Activated CD8-positive, alpha-beta memory T cell treated with anti-CD3 and anti-CD28 coated beads for 48 hours (primary cell): ENCODE data around the gene RXFP3.
"Not testable (repeated sequence)": the region's sequence is repeated elsewhere in the genome, so short reads cannot be mapped to it uniquely, and the experiment has no call there.

Experiments used
- DNase-seq, 3 experiments: peaks; one replicate each; pipeline ENCODE4 v3.0.0-alpha.2; 2020; ENCODE audit warnings: low read depth in 2 of 3, low spot score in 2 of 3

The RXFP3 gene

GRCh38 chr5:33934176-33934575 lies 2.0 kb upstream of the RXFP3 start:
- DNase-seq: no peak

- peak; percentile 20 to 25 (median 25) for DNase-seq
These were observed 194 bp upstream of the RXFP3 start for GRCh38 chr5:33936004-33936380.

GRCh38 chr5:33937017-33937706 lies 976 bp downstream of the RXFP3 start:
- no peak for DNase-seq

- DNase-seq: no peak
These were observed 1.7 kb downstream of the RXFP3 start for GRCh38 chr5:33937707-33938506.

GRCh38 chr5:33938507-33938796 lies 2.3 kb downstream of the RXFP3 start:
- DNase-seq: no peak

GRCh38 chr5:33938881-33939280 lies 2.7 kb downstream of the RXFP3 start:
- no peak for DNase-seq

- no peak for DNase-seq
These were observed 3.5 kb downstream of the RXFP3 start for GRCh38 chr5:33939556-33940262.

- DNase-seq: no peak
These were observed 4.9 kb downstream of the RXFP3 start for GRCh38 chr5:33941090-33941489.

- no peak for DNase-seq
These were observed 8.5 kb downstream of the RXFP3 start for GRCh38 chr5:33944543-33945132.

GRCh38 chr5:33952175-33952574 lies 16.0 kb downstream of the RXFP3 start:
- DNase-seq: not testable (repeated sequence)

GRCh38 chr5:33957577-33958150 lies 21.5 kb downstream of the RXFP3 start:
- DNase-seq: no peak

- no peak for DNase-seq
These were observed 22.0 kb downstream of the RXFP3 start for GRCh38 chr5:33958176-33958575.

- no peak for DNase-seq
These were observed 28.0 kb downstream of the RXFP3 start for GRCh38 chr5:33964132-33964700.

GRCh38 chr5:33966805-33967204 lies 30.6 kb downstream of the RXFP3 start:
- DNase-seq: no peak

GRCh38 chr5:33968211-33969005 lies 32.2 kb downstream of the RXFP3 start:
- no peak for DNase-seq

- DNase-seq: no peak
These were observed 33.6 kb downstream of the RXFP3 start for GRCh38 chr5:33969572-33970452.

GRCh38 chr5:33973271-33973670 lies 37.1 kb downstream of the RXFP3 start:
- no peak for DNase-seq

GRCh38 chr5:33975852-33976251 lies 39.7 kb downstream of the RXFP3 start:
- no peak for DNase-seq

- DNase-seq: no peak
These were observed 40.1 kb downstream of the RXFP3 start for GRCh38 chr5:33976307-33976706.
